GM18870 (cell line): Measurements from ENCODE around the gene IL17RB.

Experiments
- ATAC-seq: cut with Tn5 transposase; IDR thresholded peaks from one replicate; pipeline ENCODE4 v1.9.1; 2021; ENCODE audit warnings: moderate library complexity; ENCODE audit not compliant: unreplicated experiment

The IL17RB gene, protein sequence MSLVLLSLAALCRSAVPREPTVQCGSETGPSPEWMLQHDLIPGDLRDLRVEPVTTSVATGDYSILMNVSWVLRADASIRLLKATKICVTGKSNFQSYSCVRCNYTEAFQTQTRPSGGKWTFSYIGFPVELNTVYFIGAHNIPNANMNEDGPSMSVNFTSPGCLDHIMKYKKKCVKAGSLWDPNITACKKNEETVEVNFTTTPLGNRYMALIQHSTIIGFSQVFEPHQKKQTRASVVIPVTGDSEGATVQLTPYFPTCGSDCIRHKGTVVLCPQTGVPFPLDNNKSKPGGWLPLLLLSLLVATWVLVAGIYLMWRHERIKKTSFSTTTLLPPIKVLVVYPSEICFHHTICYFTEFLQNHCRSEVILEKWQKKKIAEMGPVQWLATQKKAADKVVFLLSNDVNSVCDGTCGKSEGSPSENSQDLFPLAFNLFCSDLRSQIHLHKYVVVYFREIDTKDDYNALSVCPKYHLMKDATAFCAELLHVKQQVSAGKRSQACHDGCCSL

GRCh38 chr3:53846134-53846850, at the start of gene IL17RB, which contains the start of gene CHDH:
Gene IL17RB (plus strand): TSS chr3:53846568. CDS start chr3:53846589, 21 bp downstream.
Gene CHDH (minus strand): TSS chr3:53846419. CDS start chr3:53824008, 22,411 bp downstream.
- ATAC-seq: no peak

DNA sequence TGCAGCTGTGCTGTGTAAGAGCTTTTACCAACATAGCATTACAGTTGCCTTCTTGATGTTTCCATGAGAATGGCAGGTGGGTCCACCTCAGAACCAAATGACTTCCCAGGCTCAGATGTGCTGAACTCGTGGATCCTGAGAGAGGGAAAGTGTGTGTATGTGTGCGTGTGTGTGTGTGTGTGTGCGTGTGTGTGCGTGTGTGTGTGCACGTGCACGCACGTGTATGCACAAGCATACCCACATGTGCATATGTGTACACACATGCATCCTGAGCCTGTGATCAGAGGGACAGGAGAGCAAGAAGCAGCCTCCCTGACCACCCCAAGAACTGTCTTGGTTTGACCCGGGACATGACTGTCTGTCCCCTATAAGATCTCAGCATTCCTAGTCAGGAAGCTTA, 48.2 kb upstream of the IL17RB start:
- no peak for ATAC-seq

DNA sequence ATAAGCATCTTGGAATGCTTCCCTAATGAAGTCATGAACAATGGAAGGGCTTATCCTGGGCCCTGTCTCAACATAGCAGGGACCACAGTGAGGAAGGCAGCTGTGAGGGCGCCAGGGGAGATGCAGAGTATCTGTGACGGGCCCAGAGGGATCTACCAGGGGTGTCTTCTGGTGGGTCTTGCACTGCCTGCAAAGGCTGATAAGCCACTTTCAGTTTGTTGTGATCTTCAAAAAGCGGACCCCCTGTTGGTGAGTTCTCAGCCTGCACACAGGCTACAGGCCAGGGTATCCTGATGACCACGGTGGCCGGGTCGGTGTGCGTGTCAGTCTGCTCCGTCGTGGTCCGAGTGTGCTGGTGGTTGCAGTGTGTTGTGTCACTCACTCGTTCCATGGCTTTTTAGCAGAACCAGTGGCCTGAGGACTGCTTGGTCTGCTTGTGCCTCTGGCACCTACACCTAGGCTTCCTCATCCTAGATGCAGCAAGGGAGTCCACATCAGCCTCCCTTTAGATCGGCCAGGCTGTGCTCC, 47.0 kb upstream of the IL17RB start:
- no peak for ATAC-seq

- no peak for ATAC-seq
These were observed 46.1 kb upstream of the IL17RB start for GRCh38 chr3:53800041-53800906.

DNA sequence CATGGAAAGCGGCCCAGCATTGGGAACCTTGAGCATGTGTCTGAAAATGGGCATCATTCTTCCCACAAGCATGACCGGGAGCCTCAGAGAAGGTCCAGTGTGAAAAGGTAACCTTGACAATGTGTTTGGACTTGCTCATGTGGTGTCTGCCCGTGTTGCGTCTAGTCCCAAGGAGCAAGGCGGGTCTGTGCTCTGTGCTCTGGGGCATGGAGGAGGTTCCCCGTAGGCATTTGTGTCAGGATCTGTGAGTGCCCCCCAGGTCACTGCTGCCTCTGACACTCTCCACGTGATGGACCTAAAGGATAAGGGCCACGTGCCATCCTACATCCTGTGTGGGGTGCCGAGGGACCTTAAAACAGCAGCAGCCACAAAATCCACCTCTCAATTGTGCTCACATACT, 45.0 kb upstream of the IL17RB start:
- ATAC-seq: no peak

DNA sequence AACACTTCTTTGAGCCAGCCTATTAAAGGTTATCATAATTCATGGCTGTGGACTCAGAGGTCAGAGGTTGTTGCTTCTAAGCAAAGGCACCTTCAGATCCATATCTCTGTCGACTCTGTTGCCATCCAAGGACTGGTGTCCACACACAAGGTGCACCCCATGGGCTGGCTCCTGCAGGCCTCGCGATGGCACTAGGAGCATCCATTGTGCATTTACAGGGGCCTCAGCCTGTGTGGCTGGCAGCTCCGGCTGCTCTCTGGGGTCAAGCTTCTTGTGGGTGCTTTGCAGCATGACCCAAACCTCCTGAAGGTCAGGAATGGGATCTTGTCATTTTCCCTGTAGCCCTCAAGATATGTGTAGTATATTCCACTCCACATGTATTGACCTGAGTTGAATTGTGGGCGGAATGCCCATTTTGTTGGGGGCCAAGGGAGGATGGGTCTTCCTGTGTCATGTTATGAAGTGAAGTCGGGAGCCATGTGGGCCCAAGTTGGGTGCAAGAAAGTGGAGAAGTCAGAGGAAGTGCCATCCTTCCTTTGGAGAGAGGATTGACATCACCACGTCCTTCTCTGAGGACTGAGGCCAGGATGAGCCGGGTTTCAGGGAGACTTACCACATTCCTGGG, 44.0 kb upstream of the IL17RB start:
- ATAC-seq: no peak

- no peak for ATAC-seq
These were observed 43.1 kb upstream of the IL17RB start for GRCh38 chr3:53803124-53803815.

GRCh38 chr3:53803816-53804695, 42.3 kb upstream of the IL17RB start:
- ATAC-seq: no peak

GRCh38 chr3:53804697-53805462, 41.5 kb upstream of the IL17RB start:
- peak; percentile 59 for ATAC-seq

DNA sequence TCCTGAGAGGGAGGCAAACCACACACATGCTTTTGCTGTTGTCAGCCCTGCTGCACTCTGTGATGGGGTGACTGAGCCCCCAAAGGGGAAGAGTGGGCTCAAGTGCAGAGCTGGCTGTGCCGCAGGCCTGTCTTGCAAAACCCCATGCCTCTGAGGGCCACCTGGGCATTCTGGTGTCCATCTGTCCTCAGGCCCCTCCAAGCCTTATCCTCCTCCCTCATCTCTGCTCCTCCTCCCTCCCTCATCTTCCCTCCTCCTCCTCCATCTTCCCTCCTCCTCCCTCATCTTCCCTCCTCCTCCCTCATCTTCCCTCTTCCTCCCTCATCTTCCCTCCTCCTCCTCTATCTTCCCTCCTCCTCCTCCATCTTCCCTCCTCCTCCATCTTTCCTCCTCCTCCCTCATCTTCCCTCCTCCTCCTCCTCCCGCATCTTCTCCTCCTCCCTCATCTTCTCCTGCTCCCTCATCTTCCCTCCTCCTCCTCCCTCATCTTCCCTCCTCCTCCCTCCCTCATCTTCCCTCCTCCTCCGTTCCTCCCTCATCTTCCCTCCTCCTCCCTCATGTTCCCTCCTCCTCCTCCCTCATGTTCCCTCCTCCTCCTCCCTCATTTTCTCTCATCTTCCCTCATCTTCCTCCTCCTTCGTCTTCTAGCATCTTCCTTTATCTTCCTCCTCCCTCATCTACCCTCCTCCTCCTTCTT, 40.8 kb upstream of the IL17RB start:
- no peak for ATAC-seq

DNA sequence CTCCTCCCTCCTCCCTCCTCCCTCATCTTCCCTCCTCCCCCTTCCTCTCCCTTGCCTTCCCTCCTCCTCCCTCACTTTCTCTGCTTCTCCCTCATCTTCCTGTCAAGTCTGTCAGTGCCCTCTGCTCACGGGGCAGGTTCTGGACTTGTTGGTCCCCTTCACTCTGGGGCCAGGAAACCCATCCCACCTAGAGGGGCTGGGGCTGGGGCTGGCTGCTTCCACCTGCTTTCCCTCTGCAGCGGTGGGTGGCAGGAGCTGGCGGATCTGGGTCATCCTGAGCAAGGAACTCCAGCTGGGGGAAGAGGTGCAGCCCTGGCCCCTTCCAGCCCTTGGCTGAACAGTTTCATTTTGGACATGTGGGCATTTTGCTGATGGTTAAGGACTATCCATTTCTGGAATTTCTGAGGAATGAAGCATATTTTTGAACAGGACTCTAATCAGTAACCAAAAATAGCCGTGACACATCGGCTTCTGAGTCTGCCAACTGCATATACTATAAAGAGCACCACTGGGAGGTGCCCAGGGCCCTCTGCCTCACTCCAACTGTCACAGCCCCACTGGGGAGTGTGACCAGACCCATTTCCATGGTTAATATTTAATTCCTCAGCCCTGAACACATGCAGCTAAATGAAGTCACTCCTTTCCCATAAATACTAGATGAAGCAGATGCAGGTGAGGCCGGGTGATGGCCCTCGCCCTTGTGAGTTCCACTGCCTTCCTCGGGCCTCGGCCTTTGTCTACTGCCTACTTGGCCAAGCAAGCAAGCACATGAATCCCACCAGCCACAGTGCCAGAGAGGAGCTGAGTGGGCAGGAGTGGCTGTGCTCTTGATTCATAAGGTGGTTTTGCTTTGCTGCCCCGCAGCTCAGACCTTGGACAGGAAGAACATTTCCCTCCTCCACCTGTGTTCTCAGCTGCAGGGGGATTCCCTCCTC, 39.9 kb upstream of the IL17RB start:
- ATAC-seq: no peak

DNA sequence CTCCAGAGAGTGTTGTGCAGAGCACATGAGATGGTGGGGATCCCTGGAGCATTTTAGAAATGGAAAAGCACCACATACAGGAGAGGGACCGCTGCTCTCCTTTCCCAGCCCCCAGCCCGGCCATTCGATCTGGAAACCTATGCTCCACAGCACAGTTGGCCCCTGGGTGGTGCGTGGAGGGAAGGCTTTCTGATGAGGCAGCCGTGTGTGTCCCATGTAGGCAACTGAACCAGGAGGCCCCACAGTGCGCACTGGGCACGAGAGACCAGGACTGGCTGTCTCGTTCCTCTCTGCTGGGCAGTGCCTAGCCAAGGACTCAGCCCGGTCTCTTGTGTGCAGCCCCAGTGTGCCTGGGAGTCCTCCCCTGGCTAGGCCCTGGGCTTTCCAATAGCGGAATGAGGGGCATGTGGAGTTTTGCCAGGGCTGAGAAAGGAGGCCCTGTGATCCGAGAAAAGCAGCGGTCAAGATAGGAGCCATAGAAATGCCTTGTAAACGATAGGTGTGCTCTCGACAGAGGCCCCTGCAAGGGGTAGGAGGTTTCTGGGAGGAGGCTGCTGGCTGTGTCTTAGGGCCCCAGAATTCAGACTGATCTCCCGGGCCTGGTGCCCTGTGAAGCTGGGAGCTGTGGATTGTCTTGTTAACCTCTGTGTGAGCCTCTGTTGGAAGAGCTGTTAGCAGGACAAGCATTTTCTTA, 39.1 kb upstream of the IL17RB start:
- ATAC-seq: no peak

DNA sequence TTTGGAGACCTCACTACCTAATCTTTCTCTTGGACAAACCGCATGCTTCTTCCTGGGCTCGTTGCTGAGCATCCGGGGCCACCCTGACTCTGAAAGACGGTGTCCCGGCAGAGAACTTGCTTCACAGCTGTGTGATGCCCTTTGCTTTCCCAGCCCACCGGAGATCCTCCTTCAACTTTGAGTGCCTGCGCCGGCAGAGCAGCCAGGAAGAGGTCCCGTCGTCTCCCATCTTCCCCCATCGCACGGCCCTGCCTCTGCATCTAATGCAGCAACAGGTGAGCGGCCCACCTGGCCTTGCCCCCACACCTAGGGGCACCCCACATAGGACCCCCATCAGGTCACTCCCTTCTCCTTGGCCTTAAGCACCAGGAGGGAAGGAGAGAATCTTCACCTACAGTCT, 37.9 kb upstream of the IL17RB start:
- no peak for ATAC-seq

GRCh38 chr3:53809267-53809666, 37.1 kb upstream of the IL17RB start:
- ATAC-seq: no peak

- no peak for ATAC-seq
These were observed 36.5 kb upstream of the IL17RB start for GRCh38 chr3:53809764-53810400.
